B cell (primary cell): ENCODE data around the gene MNT. TPM values are rescaled to one million over a fixed set of nuclear protein-coding genes. Genes with fewer than 3 reads are reported as not detected.

Experiments used
- ATAC-seq: fragments of 200-7000 bp; cut with Tn5 transposase; one replicate; pipeline ENCODE4 v1.10.0; 2021; ENCODE audit warnings: low read depth, mild to moderate bottlenecking, moderate number of reproducible peaks, moderate library complexity
- CTCF ChIA-PET: fragments of 350-600 bp; sonication (Branson Sonifier 250); formaldehyde crosslinking; loops from one replicate; lab custom pipeline; 2021; ENCODE audit warnings: antibody characterized with exemption, inconsistent platforms; lab: Charles Lee
- POLR2A ChIA-PET: fragments of 350-600 bp; sonication (Branson Sonifier 250); formaldehyde crosslinking; loops from one replicate; lab custom pipeline; 2021; ENCODE audit warnings: antibody characterized with exemption; lab: Charles Lee
- DNase-seq: peaks from one replicate; pipeline ENCODE4 v3.0.0; 2013
- H2AFZ ChIP-seq: 2 replicates; pipeline ENCODE4 v1.6.1; 2012; ENCODE audit warnings: mild to moderate bottlenecking, low read depth, low read length; ENCODE audit not compliant: insufficient read depth, poor library complexity, severe bottlenecking
- H3K27ac ChIP-seq, 2 donors: 1 replicate in 1 of 2; 2 replicates in 1 of 2; pipeline ENCODE4 v1.5.1; 2012 to 2013; ENCODE audit warnings: low read length in 2 of 2, mild to moderate bottlenecking in 2 of 2, moderate library complexity in 1 of 2
- H3K27me3 ChIP-seq, 4 experiments: fragments of 200-600 bp in 1 of 4; sonication (generic) in 1 of 4; replicated peaks in 1 of 4; 1 replicate in 2 of 4; 2 replicates in 2 of 4; pipeline versions ENCODE4 v1.6.1 to v1.7.0; 2013 to 2016; ENCODE audit warnings: low read length in 3 of 4, mild to moderate bottlenecking in 2 of 4, mixed read lengths in 1 of 4, moderate library complexity in 1 of 4; ENCODE audit not compliant: insufficient read depth in 4 of 4, control insufficient read depth in 3 of 4; ENCODE audit errors: control extremely low read depth in 1 of 4
- H3K36me3 ChIP-seq, 2 experiments: replicated peaks in 1 of 2; 1 replicate in 1 of 2; 2 replicates in 1 of 2; pipeline versions ENCODE4 v1.6.1 to v1.7.1; 2013; ENCODE audit warnings: low read length in 1 of 2; ENCODE audit not compliant: insufficient read depth in 2 of 2, control insufficient read depth in 1 of 2; ENCODE audit errors: control extremely low read depth in 1 of 2, extremely low read depth in 1 of 2
- H3K4me1 ChIP-seq, 2 donors: fragments of 200-600 bp in 1 of 2; sonication (generic) in 1 of 2; 1 replicate in 1 of 2; 2 replicates in 1 of 2; pipeline versions ENCODE4 v1.5.1 to v1.6.1; 2013 to 2017; ENCODE audit warnings: low read length in 2 of 2; ENCODE audit not compliant: control insufficient read depth in 2 of 2, insufficient read depth in 2 of 2
- H3K4me2 ChIP-seq: replicated peaks from 2 replicates; pipeline ENCODE3; 2012; ENCODE audit warnings: mild to moderate bottlenecking, low read depth, low read length; ENCODE audit not compliant: poor library complexity, severe bottlenecking
- H3K4me3 ChIP-seq, 5 experiments: fragments of 200-600 bp in 1 of 5; sonication (generic) in 1 of 5; 1 replicate in 3 of 5; 2 replicates in 2 of 5; pipeline versions ENCODE4 v1.5.1 to v1.7.0; 2011 to 2016; ENCODE audit warnings: low read length in 4 of 5, mild to moderate bottlenecking in 4 of 5, low read depth in 2 of 5, control low read depth in 1 of 5, moderate library complexity in 1 of 5; ENCODE audit not compliant: insufficient read depth in 1 of 5; ENCODE audit errors: control extremely low read depth in 1 of 5, extremely low read depth in 1 of 5
- H3K79me2 ChIP-seq: fragments of 200-600 bp; sonication (generic); one replicate; pipeline ENCODE4 v1.6.0; 2016; ENCODE audit warnings: low read length; ENCODE audit not compliant: control insufficient read depth, insufficient read depth
- H3K9ac ChIP-seq: fragments of 200-600 bp; sonication (generic); 2 replicates; pipeline ENCODE4 v1.6.1; 2017; ENCODE audit warnings: mild to moderate bottlenecking, low read length, moderate library complexity
- H3K9me3 ChIP-seq, 3 donors: one replicate each; pipeline versions ENCODE4 v1.6.1 to v1.7.1; 2013; ENCODE audit warnings: low read length in 2 of 3; ENCODE audit not compliant: control insufficient read depth in 2 of 3, insufficient read depth in 1 of 3; ENCODE audit errors: control extremely low read depth in 1 of 3
- H4K20me1 ChIP-seq: 2 replicates; pipeline ENCODE4 v1.6.0; 2012; ENCODE audit warnings: mild to moderate bottlenecking, low read length; ENCODE audit not compliant: insufficient read depth, control insufficient read depth, poor library complexity, severe bottlenecking
- H3K27ac Mint-ChIP-seq: one replicate; pipeline ENCODE4 v1.8.0; 2021; ENCODE audit warnings: mixed read lengths
- H3K27me3 Mint-ChIP-seq: one replicate; pipeline ENCODE4 v1.8.0; 2021; ENCODE audit warnings: mixed read lengths
- H3K4me1 Mint-ChIP-seq: one replicate; pipeline ENCODE4 v1.8.0; 2021; ENCODE audit warnings: mixed read lengths
- H3K4me3 Mint-ChIP-seq: one replicate; pipeline ENCODE4 v1.8.0; 2021; ENCODE audit warnings: mixed read lengths
- H3K9me3 Mint-ChIP-seq: one replicate; pipeline ENCODE4 v1.8.0; 2022; ENCODE audit warnings: mixed read lengths; ENCODE audit not compliant: insufficient read depth
- EZH2 ChIP-seq: IDR thresholded peaks from 2 replicates; pipeline ENCODE4 v1.6.1; 2012; ENCODE audit warnings: borderline replicate concordance, low read depth, mild to moderate bottlenecking, moderate library complexity, low read length; ENCODE audit not compliant: insufficient read depth, poor library complexity, severe bottlenecking
- WGBS: methylation state at CpG from one replicate; pipeline ENCODE4 v1.1.5; 2013; ENCODE audit warnings: missing lambda C conversion rate; ENCODE audit not compliant: insufficient coverage; 5-methylcytosine and 5-hydroxymethylcytosine counted together
- intact Hi-C: fragments of 100-400 bp; cut with micrococcal nuclease; formaldehyde crosslinking; loops from one replicate; pipeline ENCODE4 v1.10.0; 2022
- polyA plus RNA-seq: library from polyadenylated mRNA; depleted of rRNA; stranded (reverse); fragments of >200 nt; gene quantifications from 2 replicates; pipeline ENCODE4 v1.2.3, GENCODE V29; 2012
- total RNA-seq, 2 donors: library from RNA; stranded (reverse); fragments of 120-200 nt in 1 of 2; gene quantifications; 1 replicate in 1 of 2; 2 replicates in 1 of 2; pipeline versions ENCODE4 v1.2.3 to v1.2.4, GENCODE V29; 2013 to 2022
- TF ChIP-seq, protein P1 (sequence below): fragments of 200-600 bp; IDR thresholded peaks from one replicate; pipeline ENCODE4 v1.8.0; 2022; ENCODE audit warnings: antibody characterized with exemption, mild to moderate bottlenecking

Gene MNT
- total and polyA plus RNA-seq, 2 donors (not counting 1 experiment from before 2014, with no cell fraction given): 20.0 to 68.5 TPM

GRCh38 chr17:2380226-2380922 is 20.5 kb downstream of the MNT start:
- intact Hi-C loops: no loop called here
- no peaks in the 10 kb centered on the region for H3K4me1 Mint-ChIP-seq
- Histone ChIP-seq H3K9me3 (no peaks in the 10 kb centered on the region), H3K27me3 (no peaks in the 10 kb centered on the region), H2AFZ (no peak overlapping the region), H3K4me2 (no peak overlapping the region), H4K20me1 (peaks cover 14% of the 10 kb centered on the region), H3K27ac (no peak overlapping the region), H3K79me2 (peaks cover 31% of the 10 kb centered on the region), H3K9ac (no peak overlapping the region), H3K4me1 (peaks cover 0 to 4% of the 10 kb centered on the region in 2 donors), H3K4me3 (no peak overlapping the region), H3K36me3 (peaks cover 0 to 20% of the 10 kb centered on the region in 2 experiments)
- TF ChIP-seq, protein P1, sequence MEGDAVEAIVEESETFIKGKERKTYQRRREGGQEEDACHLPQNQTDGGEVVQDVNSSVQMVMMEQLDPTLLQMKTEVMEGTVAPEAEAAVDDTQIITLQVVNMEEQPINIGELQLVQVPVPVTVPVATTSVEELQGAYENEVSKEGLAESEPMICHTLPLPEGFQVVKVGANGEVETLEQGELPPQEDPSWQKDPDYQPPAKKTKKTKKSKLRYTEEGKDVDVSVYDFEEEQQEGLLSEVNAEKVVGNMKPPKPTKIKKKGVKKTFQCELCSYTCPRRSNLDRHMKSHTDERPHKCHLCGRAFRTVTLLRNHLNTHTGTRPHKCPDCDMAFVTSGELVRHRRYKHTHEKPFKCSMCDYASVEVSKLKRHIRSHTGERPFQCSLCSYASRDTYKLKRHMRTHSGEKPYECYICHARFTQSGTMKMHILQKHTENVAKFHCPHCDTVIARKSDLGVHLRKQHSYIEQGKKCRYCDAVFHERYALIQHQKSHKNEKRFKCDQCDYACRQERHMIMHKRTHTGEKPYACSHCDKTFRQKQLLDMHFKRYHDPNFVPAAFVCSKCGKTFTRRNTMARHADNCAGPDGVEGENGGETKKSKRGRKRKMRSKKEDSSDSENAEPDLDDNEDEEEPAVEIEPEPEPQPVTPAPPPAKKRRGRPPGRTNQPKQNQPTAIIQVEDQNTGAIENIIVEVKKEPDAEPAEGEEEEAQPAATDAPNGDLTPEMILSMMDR: no peak
- 95% methylated on average over 15 of the region's 16 CpGs for WGBS
- no peak overlapping the region for H3K4me3 Mint-ChIP-seq
- H3K9me3 Mint-ChIP-seq: no peaks in the 10 kb centered on the region
- H3K27ac Mint-ChIP-seq: no peak overlapping the region
- H3K27me3 Mint-ChIP-seq: no peaks in the 10 kb centered on the region
- CTCF ChIA-PET: interaction anchor here (0.6 to 14.1 kb wide), 4 partner anchors 24 to 218 kb away, joined by 3 to 650 read pairs (median 37); no protein-coding TSS in a partner anchor
- no peak for ATAC-seq
- no peak for DNase-seq
- POLR2A ChIA-PET: interaction anchor here (0.6 kb wide), 1 partner anchor 24 kb away, joined by 10 read pairs; no protein-coding TSS in a partner anchor

- H3K9me3 Mint-ChIP-seq: no peaks in the 10 kb centered on the region
- Histone ChIP-seq H3K4me3 (no peak overlapping the region), H3K9me3 (no peaks in the 10 kb centered on the region), H3K36me3 (peaks cover 0 to 18% of the 10 kb centered on the region in 2 experiments), H3K27me3 (no peaks in the 10 kb centered on the region), H3K27ac (no peak overlapping the region), H3K9ac (no peak overlapping the region), H4K20me1 (peaks cover 14% of the 10 kb centered on the region), H3K4me1 (peaks cover 0 to 4% of the 10 kb centered on the region in 2 donors), H3K4me2 (no peak overlapping the region), H3K79me2 (peaks cover 24% of the 10 kb centered on the region), H2AFZ (no peak overlapping the region)
- H3K27me3 Mint-ChIP-seq: no peaks in the 10 kb centered on the region
- H3K27ac Mint-ChIP-seq: no peak overlapping the region
- 94% methylated on average over 25 of the region's 25 CpGs for WGBS
- ChIA-PET CTCF (interaction anchor here (0.7 to 14.1 kb wide), 4 partner anchors 25 to 488 kb away, joined by 3 to 650 read pairs (median 37); no protein-coding TSS in a partner anchor), POLR2A (no interaction called here)
- H3K4me1 Mint-ChIP-seq: no peaks in the 10 kb centered on the region
- no peak for DNase-seq
- intact Hi-C loops: no loop called here
- TF ChIP-seq EZH2: no peak
- TF ChIP-seq, protein P1: no peak
- ATAC-seq: no peak
- H3K4me3 Mint-ChIP-seq: no peak overlapping the region
Measured at GRCh38 chr17:2379489-2380225, 21.2 kb downstream of the MNT start.
